ENCODE results near the gene EXOC4.
A peak's percentile ranks its signal among the peaks of the same experiment; 100 is the strongest.

The EXOC4 gene

DNA sequence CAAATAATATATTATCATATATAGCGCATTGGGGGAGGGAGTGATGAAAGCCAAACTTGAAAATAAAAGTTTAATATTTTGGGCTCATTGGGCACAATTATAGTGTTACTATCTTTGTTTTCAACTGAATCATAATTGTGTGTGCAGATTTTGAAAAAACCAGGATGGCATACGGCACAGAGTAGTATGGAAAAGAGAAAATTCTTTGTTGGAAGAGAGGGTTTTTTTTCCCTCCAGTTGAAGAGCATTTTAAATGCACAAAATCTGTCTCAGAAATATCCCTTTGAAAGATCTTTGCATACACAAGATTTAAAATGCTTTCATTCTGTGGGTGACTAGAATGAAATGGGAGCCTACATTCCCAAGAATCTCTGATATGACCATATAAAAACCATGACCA, 269.6 kb downstream of the EXOC4 start:
- no peak overlapping the region for H3K9ac ChIP-seq (ENCODE audit: low read depth, low read length, poor library complexity, severe bottlenecking)
- no peak overlapping the region for H3K4me3 ChIP-seq (ENCODE audit: low read length, poor library complexity, severe bottlenecking)
- no peaks in the 10 kb centered on the region; the same call in 1 of the 2 replicates for H3K36me3 ChIP-seq (ENCODE audit: insufficient read depth, low read length)
- no peaks in the 10 kb centered on the region for H4K20me1 ChIP-seq (ENCODE audit: insufficient read depth, low read length, poor library complexity, severe bottlenecking)
- no peaks in the 10 kb centered on the region for H3K9me2 ChIP-seq (replicated peaks; ENCODE audit: low read depth, low read length)
- no peaks in the 10 kb centered on the region for H3F3A ChIP-seq (ENCODE audit: low read depth)
- H3K4me2 ChIP-seq (ENCODE audit: low read depth, low read length, poor library complexity, severe bottlenecking): no peak overlapping the region
- no peaks in the 10 kb centered on the region for H3K79me2 ChIP-seq (ENCODE audit: insufficient read depth, low read length)
- no peak for TF ChIP-seq EZH2phosphoT487 (IDR thresholded peaks at IDR 0.05; ENCODE audit: borderline replicate concordance)
- TF ChIP-seq, protein P1, sequence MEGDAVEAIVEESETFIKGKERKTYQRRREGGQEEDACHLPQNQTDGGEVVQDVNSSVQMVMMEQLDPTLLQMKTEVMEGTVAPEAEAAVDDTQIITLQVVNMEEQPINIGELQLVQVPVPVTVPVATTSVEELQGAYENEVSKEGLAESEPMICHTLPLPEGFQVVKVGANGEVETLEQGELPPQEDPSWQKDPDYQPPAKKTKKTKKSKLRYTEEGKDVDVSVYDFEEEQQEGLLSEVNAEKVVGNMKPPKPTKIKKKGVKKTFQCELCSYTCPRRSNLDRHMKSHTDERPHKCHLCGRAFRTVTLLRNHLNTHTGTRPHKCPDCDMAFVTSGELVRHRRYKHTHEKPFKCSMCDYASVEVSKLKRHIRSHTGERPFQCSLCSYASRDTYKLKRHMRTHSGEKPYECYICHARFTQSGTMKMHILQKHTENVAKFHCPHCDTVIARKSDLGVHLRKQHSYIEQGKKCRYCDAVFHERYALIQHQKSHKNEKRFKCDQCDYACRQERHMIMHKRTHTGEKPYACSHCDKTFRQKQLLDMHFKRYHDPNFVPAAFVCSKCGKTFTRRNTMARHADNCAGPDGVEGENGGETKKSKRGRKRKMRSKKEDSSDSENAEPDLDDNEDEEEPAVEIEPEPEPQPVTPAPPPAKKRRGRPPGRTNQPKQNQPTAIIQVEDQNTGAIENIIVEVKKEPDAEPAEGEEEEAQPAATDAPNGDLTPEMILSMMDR (conservative IDR thresholded peaks at IDR 0.05; ENCODE audit: low read length): no peak
- no peak overlapping the region for H2AFZ ChIP-seq (ENCODE audit: low read length)
- 0 out of 2 replicates have a peak, but pooled peaks cover 5% of the 10 kb centered on the region for H3K9me3 ChIP-seq (ENCODE audit: insufficient read depth, low read depth, low read length)
- H3K27me3 ChIP-seq (ENCODE audit: insufficient read depth, low read length, poor library complexity, severe bottlenecking): no peaks in the 10 kb centered on the region
- H3K4me1 ChIP-seq (ENCODE audit: insufficient read depth, low read length, poor library complexity, severe bottlenecking): peaks cover 17% of the 10 kb centered on the region

DNA sequence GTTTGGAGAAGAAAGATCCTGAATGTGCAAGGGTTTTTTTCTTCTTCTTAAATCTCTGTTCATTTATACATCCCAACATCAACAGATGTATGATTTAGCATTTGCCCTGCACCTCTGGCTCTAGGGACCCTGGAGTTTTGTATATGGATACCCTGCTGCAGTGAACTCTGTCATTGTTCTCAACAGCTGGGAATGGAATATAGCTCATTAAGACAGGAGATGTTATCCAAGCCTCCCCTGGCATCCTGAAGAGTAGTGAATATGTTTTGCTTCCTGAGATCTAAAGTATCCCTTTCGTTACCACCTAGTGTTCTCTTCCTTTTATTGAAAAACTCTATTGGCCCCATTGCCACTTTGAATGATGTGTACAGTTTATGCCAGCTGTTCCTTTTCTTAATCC, 275.9 kb downstream of the EXOC4 start:
- H3F3A ChIP-seq (ENCODE audit: low read depth): no peaks in the 10 kb centered on the region
- H3K79me2 ChIP-seq (ENCODE audit: insufficient read depth, low read length): no peaks in the 10 kb centered on the region
- H4K20me1 ChIP-seq (ENCODE audit: insufficient read depth, low read length, poor library complexity, severe bottlenecking): no peaks in the 10 kb centered on the region
- H3K4me3 ChIP-seq (ENCODE audit: low read length, poor library complexity, severe bottlenecking): no peak overlapping the region
- no peak overlapping the region for H3K9ac ChIP-seq (ENCODE audit: low read depth, low read length, poor library complexity, severe bottlenecking)
- H3K4me1 ChIP-seq (ENCODE audit: insufficient read depth, low read length, poor library complexity, severe bottlenecking): peaks cover 27% of the 10 kb centered on the region
- no peaks in the 10 kb centered on the region for H3K9me2 ChIP-seq (replicated peaks; ENCODE audit: low read depth, low read length)
- TF ChIP-seq EZH2phosphoT487 (IDR thresholded peaks at IDR 0.05; ENCODE audit: borderline replicate concordance): no peak
- TF ChIP-seq, protein P1 (conservative IDR thresholded peaks at IDR 0.05; ENCODE audit: low read length): no peak
- H2AFZ ChIP-seq (ENCODE audit: low read length): no peak overlapping the region
- H3K4me2 ChIP-seq (ENCODE audit: low read depth, low read length, poor library complexity, severe bottlenecking): no peak overlapping the region
- H3K9me3 ChIP-seq (ENCODE audit: insufficient read depth, low read depth, low read length): no peaks in the 10 kb centered on the region
- H3K36me3 ChIP-seq (ENCODE audit: insufficient read depth, low read length): no peaks in the 10 kb centered on the region
- H3K27me3 ChIP-seq (ENCODE audit: insufficient read depth, low read length, poor library complexity, severe bottlenecking): no peaks in the 10 kb centered on the region

DNA sequence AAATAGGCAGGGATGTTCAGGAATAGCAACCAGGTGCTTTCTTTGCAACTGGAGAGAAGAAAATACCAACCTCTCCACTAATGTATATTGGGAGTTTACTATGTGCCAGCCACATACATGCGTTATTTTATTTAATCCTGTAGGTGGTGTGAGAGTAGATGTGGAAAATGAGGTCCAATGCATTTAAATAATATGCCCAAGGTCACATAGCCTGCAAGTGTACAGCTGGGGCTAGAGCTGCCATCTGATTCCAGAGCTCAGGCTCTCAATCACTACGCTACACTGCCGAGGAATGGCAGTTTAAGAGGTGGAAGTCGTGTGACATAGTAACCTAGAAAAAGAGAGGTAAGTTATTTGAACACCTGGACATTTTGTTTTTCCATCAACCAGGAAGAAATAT, 277.0 kb downstream of the EXOC4 start:
- TF ChIP-seq, protein P1 (conservative IDR thresholded peaks at IDR 0.05; ENCODE audit: low read length): peak; percentile 54
- TF ChIP-seq EZH2phosphoT487 (IDR thresholded peaks at IDR 0.05; ENCODE audit: borderline replicate concordance): no peak
- Histone ChIP-seq H3K4me3 (ENCODE audit: low read length, poor library complexity, severe bottlenecking) (no peak overlapping the region), H3K79me2 (ENCODE audit: insufficient read depth, low read length) (no peaks in the 10 kb centered on the region), H4K20me1 (ENCODE audit: insufficient read depth, low read length, poor library complexity, severe bottlenecking) (no peaks in the 10 kb centered on the region), H3K4me2 (ENCODE audit: low read depth, low read length, poor library complexity, severe bottlenecking) (no peak overlapping the region), H3K27me3 (ENCODE audit: insufficient read depth, low read length, poor library complexity, severe bottlenecking) (no peaks in the 10 kb centered on the region), H3F3A (ENCODE audit: low read depth) (no peaks in the 10 kb centered on the region), H3K36me3 (ENCODE audit: insufficient read depth, low read length) (no peaks in the 10 kb centered on the region), H3K9me2 (replicated peaks; ENCODE audit: low read depth, low read length) (no peaks in the 10 kb centered on the region), H3K9me3 (ENCODE audit: insufficient read depth, low read depth, low read length) (no peaks in the 10 kb centered on the region), H3K9ac (ENCODE audit: low read depth, low read length, poor library complexity, severe bottlenecking) (no peak overlapping the region), H2AFZ (ENCODE audit: low read length) (no peak overlapping the region), H3K4me1 (ENCODE audit: insufficient read depth, low read length, poor library complexity, severe bottlenecking) (peaks cover 23% of the 10 kb centered on the region)
